Activated T-helper 17 cell treated with anti-CD3 and anti-CD28 coated beads, Interleukin-2, amount 50 U/mL, for 72 hours (primary cell): ENCODE results near the gene MYCBPAP. TPM values are rescaled to one million over a fixed set of nuclear protein-coding genes. Genes with fewer than 3 reads are reported as not detected.

Experiments used
- ATAC-seq: fragments of 150-1000 bp; cut with Tn5 transposase; replicated peaks from 2 replicates; pipeline ENCODE4 v1.10.0; 2021; ENCODE audit warnings: mild to moderate bottlenecking, moderate library complexity
- H3K27ac Mint-ChIP-seq: one replicate; pipeline ENCODE4 v1.8.0; 2022; ENCODE audit warnings: mixed read lengths
- H3K27me3 Mint-ChIP-seq: one replicate; pipeline ENCODE4 v1.8.0; 2022; ENCODE audit warnings: mixed read lengths
- H3K36me3 Mint-ChIP-seq: one replicate; pipeline ENCODE4 v1.8.0; 2022; ENCODE audit warnings: low read depth, mild to moderate bottlenecking, mixed read lengths
- H3K4me1 Mint-ChIP-seq: one replicate; pipeline ENCODE4 v1.8.0; 2022; ENCODE audit warnings: mixed read lengths
- H3K4me3 Mint-ChIP-seq: one replicate; pipeline ENCODE4 v1.8.0; 2022; ENCODE audit warnings: mild to moderate bottlenecking, mixed read lengths
- H3K9me3 Mint-ChIP-seq: one replicate; pipeline ENCODE4 v1.8.0; 2022; ENCODE audit warnings: mixed read lengths
- total RNA-seq, 2 donors: library from RNA; stranded (reverse); gene quantifications; one replicate each; pipeline ENCODE4 v1.2.3, GENCODE V29; 2022

The MYCBPAP gene
- total RNA-seq, 2 donors from 2014 or later = 2.1 to 3.2 TPM

GRCh38 chr17:50492214-50492613 is 16.0 kb upstream of the MYCBPAP start:
- H3K36me3 Mint-ChIP-seq = no peaks in the 10 kb centered on the region
- no peaks in the 10 kb centered on the region for H3K4me1 Mint-ChIP-seq
- no peak for ATAC-seq
- H3K27ac Mint-ChIP-seq = no peak overlapping the region
- no peaks in the 10 kb centered on the region for H3K27me3 Mint-ChIP-seq
- no peaks in the 10 kb centered on the region for H3K9me3 Mint-ChIP-seq
- no peak overlapping the region for H3K4me3 Mint-ChIP-seq

- no peak for ATAC-seq
- H3K9me3 Mint-ChIP-seq = no peaks in the 10 kb centered on the region
- no peaks in the 10 kb centered on the region for H3K36me3 Mint-ChIP-seq
- no peak overlapping the region for H3K4me3 Mint-ChIP-seq
- H3K27ac Mint-ChIP-seq = no peak overlapping the region
- H3K27me3 Mint-ChIP-seq = no peaks in the 10 kb centered on the region
- H3K4me1 Mint-ChIP-seq = no peaks in the 10 kb centered on the region
Observed at GRCh38 chr17:50493744-50494143, 14.5 kb upstream of the MYCBPAP start.

- Mint-ChIP-seq H3K9me3 (no peaks in the 10 kb centered on the region), H3K4me1 (no peaks in the 10 kb centered on the region), H3K27me3 (no peaks in the 10 kb centered on the region), H3K27ac (no peak overlapping the region), H3K36me3 (no peaks in the 10 kb centered on the region), H3K4me3 (no peak overlapping the region)
- no peak for ATAC-seq
Observed at GRCh38 chr17:50495217-50495823, 12.9 kb upstream of the MYCBPAP start.

GRCh38 chr17:50495918-50496317 is 12.3 kb upstream of the MYCBPAP start:
- Mint-ChIP-seq H3K9me3 (no peaks in the 10 kb centered on the region), H3K27me3 (no peaks in the 10 kb centered on the region), H3K4me1 (no peaks in the 10 kb centered on the region), H3K27ac (no peak overlapping the region), H3K36me3 (no peaks in the 10 kb centered on the region), H3K4me3 (no peak overlapping the region)
- ATAC-seq = no peak

- Mint-ChIP-seq H3K27ac (no peak overlapping the region), H3K4me3 (no peak overlapping the region), H3K36me3 (no peaks in the 10 kb centered on the region), H3K27me3 (no peaks in the 10 kb centered on the region), H3K9me3 (no peaks in the 10 kb centered on the region), H3K4me1 (no peaks in the 10 kb centered on the region)
- ATAC-seq = no peak
Observed at GRCh38 chr17:50498021-50498874, 10.0 kb upstream of the MYCBPAP start.

- Mint-ChIP-seq H3K4me3 (no peak overlapping the region), H3K27ac (no peak overlapping the region), H3K9me3 (no peaks in the 10 kb centered on the region), H3K36me3 (no peaks in the 10 kb centered on the region), H3K4me1 (no peaks in the 10 kb centered on the region), H3K27me3 (no peaks in the 10 kb centered on the region)
- ATAC-seq = no peak
Observed at GRCh38 chr17:50499270-50499669, 9.0 kb upstream of the MYCBPAP start.

GRCh38 chr17:50499721-50500120 is 8.5 kb upstream of the MYCBPAP start:
- Mint-ChIP-seq H3K9me3 (no peaks in the 10 kb centered on the region), H3K27ac (no peak overlapping the region), H3K4me1 (no peaks in the 10 kb centered on the region), H3K4me3 (no peak overlapping the region), H3K27me3 (no peaks in the 10 kb centered on the region), H3K36me3 (no peaks in the 10 kb centered on the region)
- ATAC-seq = no peak

- Mint-ChIP-seq H3K4me3 (no peak overlapping the region), H3K4me1 (no peaks in the 10 kb centered on the region), H3K27me3 (no peaks in the 10 kb centered on the region), H3K27ac (no peak overlapping the region), H3K9me3 (no peaks in the 10 kb centered on the region), H3K36me3 (no peaks in the 10 kb centered on the region)
- no peak for ATAC-seq
Observed at GRCh38 chr17:50501054-50501453, 7.2 kb upstream of the MYCBPAP start.

GRCh38 chr17:50502301-50502990 is 5.8 kb upstream of the MYCBPAP start:
- H3K4me3 Mint-ChIP-seq = no peak overlapping the region
- peak; percentile 9 for ATAC-seq
- no peak overlapping the region for H3K27ac Mint-ChIP-seq
- no peaks in the 10 kb centered on the region for H3K27me3 Mint-ChIP-seq
- H3K4me1 Mint-ChIP-seq = no peaks in the 10 kb centered on the region
- H3K36me3 Mint-ChIP-seq = no peaks in the 10 kb centered on the region
- no peaks in the 10 kb centered on the region for H3K9me3 Mint-ChIP-seq

GRCh38 chr17:50505591-50506130 is 2.6 kb upstream of the MYCBPAP start:
- H3K4me1 Mint-ChIP-seq = no peaks in the 10 kb centered on the region
- no peak overlapping the region for H3K27ac Mint-ChIP-seq
- no peaks in the 10 kb centered on the region for H3K36me3 Mint-ChIP-seq
- H3K9me3 Mint-ChIP-seq = no peaks in the 10 kb centered on the region
- H3K27me3 Mint-ChIP-seq = no peaks in the 10 kb centered on the region
- ATAC-seq = no peak
- no peak overlapping the region for H3K4me3 Mint-ChIP-seq

- H3K36me3 Mint-ChIP-seq = no peaks in the 10 kb centered on the region
- no peaks in the 10 kb centered on the region for H3K27me3 Mint-ChIP-seq
- H3K27ac Mint-ChIP-seq = no peak overlapping the region
- no peaks in the 10 kb centered on the region for H3K9me3 Mint-ChIP-seq
- ATAC-seq = no peak
- peaks cover 5% of the 10 kb centered on the region for H3K4me1 Mint-ChIP-seq
- no peak overlapping the region for H3K4me3 Mint-ChIP-seq
Observed at GRCh38 chr17:50506298-50506697, 1.9 kb upstream of the MYCBPAP start.

GRCh38 chr17:50508573-50509460 is 578 bp downstream of the MYCBPAP start:
- Mint-ChIP-seq H3K4me1 (peaks cover 12% of the 10 kb centered on the region), H3K36me3 (no peaks in the 10 kb centered on the region), H3K27ac (peak overlapping the region; percentile 60), H3K9me3 (no peaks in the 10 kb centered on the region), H3K4me3 (peak overlapping the region; percentile 83), H3K27me3 (no peaks in the 10 kb centered on the region)
- no peak for ATAC-seq

- peak; percentile 89 for ATAC-seq
- H3K4me1 Mint-ChIP-seq = peaks cover 12% of the 10 kb centered on the region
- H3K4me3 Mint-ChIP-seq = peak overlapping the region; percentile 72
- no peaks in the 10 kb centered on the region for H3K27me3 Mint-ChIP-seq
- H3K36me3 Mint-ChIP-seq = no peaks in the 10 kb centered on the region
- no peaks in the 10 kb centered on the region for H3K9me3 Mint-ChIP-seq
- H3K27ac Mint-ChIP-seq = peak overlapping the region; percentile 93
Observed at GRCh38 chr17:50511058-50511457, 2.8 kb downstream of the MYCBPAP start.

- Mint-ChIP-seq H3K27ac (no peak overlapping the region), H3K4me3 (no peak overlapping the region), H3K4me1 (peaks cover 21% of the 10 kb centered on the region), H3K9me3 (no peaks in the 10 kb centered on the region), H3K27me3 (no peaks in the 10 kb centered on the region), H3K36me3 (no peaks in the 10 kb centered on the region)
- ATAC-seq = no peak
Observed at GRCh38 chr17:50513495-50513894, 5.3 kb downstream of the MYCBPAP start.
